Measurements from ENCODE around the gene EXOC4.

DNA sequence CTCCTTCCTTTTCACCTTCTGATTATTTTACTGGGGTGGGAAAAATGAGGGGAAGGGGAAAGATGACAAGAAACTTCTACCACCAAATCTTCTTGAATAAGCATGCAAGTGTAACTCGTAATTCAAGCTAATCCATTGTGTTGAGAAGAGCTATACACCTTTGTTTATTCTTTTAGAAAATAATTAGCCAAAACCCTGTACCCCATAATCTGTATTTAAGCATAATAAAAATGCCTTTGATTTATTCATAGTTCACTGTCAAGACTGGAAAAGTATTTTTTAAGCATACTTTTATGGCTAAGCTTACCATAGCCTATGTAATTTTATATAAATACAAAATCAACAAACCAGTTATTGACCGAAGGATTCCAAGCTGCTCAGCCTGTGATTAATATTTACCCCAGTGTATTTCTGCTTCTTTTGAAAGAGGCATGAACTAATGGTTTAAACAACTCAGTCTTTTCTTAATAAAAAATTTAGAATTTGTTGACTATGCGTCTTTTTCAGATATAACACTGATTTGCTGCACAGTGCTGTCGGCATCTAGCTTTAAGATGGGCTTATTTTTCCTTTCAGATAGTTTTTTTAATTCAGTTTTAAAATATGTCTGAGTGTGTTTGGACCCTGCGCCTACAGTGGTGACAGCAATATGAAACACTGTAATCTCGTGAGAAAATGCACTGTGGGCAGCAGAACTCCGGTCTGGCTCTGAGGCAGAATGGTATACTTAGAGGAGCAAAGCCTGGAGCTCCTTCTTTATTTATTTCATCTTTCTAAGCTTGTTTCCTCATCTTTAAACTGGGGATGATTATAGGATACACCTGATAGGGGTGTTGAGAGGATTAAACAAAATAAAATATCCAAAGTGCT lies 635.4 kb downstream of the EXOC4 start:
- TF ChIP-seq GATA3 (IDR thresholded peaks at IDR 0.05; ENCODE audit: low read depth, low read length) (no peak), GATA2 (IDR thresholded peaks at IDR 0.05; ENCODE audit: low read depth, low read length) (no peak)

Measured in SH-SY5Y (cell line).